NCI-H2196 (cell line): ENCODE data around the gene ERCC6L.
"Not testable (repeated sequence)": the region's sequence is repeated elsewhere in the genome, so short reads cannot be mapped to it uniquely, and the experiment has no call there.

Source experiments
- DNase-seq: peaks from one replicate; lab custom pipeline; 2025; ENCODE audit not compliant: unreplicated experiment; lab: John Stamatoyannopoulos, UW

ERCC6L gene

DNA sequence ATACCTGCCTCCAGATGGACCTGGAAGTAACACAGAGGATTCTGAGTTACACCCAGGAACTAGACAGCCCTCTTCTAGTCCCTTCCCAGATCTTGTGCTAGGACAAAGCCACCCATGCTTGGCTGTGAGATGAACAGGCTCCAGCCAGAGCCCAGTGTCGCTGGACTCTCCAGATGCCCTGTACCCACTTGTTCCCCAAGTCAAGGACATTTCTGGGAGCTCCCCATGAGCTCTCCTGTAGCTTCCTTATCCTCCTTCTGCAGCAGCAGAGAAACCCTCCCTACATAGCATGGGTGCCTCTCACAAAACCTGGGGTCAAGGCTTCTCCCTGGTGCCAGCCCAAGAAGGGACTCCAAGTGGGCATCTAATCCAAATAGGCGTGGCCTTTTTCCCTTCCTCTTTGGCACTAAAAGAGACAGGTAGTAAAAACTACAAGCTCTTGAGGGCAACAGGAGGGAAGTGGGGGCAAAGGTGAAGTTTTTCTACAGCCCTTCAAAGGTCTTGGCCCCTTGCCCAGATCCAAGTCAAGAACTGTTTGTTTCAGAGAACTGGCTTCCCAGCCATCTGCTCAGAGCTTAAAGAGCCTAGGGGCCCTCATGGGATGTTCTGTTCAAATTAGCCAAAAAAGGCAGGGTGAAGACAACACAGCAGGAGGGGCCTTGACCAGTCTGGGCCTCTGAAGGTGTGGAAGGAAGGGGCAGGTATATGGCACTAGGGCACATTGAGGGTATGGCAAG lies 8.5 kb upstream of the ERCC6L start:
- DNase-seq = peak; percentile 69

DNA sequence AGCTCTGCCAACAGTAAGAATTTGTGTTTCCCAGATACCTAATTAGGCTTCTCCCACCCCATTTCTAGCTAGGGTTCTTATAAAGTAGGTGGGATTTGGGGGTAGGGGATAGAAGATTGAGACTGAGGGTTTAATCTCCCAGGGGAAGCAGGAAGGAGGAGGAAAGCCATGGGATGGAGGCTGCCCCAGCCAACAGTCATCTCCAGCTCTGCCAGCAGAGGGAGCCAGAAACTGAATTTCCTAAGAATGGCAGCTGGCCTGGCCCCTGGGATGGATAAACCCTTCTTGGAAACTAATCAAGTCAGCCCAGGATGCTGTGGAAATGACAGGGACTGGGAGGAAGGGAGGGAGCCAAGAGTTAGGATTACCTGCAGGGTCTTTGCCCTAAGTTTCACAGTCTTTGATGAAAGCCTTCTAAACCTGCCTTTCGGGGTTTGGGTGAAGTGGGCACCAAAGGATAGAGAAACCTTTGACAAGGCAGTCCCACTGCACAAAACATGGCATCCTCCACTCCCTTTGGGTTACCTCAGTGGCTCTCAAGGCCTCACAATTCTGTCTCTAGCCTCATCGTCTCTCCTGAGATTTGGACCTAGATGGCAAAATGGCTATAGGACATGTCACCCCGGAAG lies 6.7 kb upstream of the ERCC6L start:
- peak; percentile 48 for DNase-seq

DNA sequence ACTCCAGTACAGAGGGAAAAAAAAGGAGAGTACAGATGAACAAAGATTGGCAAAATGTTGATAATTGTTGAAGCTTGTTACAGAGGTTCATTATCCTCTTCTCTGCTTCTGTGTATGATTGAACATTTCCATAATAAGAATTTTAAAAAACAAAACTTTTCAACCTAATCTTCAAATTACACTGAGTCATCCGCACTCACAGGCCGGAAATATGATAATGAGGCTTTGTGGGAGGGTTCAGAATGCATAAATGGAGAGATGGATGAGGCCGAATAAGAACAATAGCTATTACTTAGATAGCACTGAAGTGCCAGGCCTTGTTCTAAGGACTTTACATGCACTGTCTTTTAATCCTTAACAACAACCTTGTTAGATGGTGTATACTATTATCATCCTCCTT lies 4.6 kb upstream of the ERCC6L start:
- DNase-seq = no peak

DNA sequence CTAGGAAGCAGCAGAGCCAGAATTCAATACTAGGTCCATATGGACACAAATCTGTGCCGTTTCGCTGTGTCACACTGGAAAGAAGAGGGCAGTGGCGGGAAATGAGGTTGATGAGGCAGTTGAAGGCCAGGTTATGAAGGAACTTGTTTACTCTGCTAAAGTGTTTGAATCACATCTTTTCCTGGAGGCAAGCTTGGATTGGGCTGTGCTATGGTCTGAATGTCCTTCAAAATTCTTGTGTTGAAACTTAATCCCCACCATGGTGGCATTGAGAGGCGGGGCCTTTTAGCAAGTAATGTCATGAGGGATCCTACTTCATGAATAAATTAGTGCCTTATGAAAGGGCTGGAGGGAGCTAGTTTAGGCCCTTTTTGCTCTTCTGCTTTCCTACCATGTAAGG lies 2.1 kb upstream of the ERCC6L start:
- no peak for DNase-seq

DNA sequence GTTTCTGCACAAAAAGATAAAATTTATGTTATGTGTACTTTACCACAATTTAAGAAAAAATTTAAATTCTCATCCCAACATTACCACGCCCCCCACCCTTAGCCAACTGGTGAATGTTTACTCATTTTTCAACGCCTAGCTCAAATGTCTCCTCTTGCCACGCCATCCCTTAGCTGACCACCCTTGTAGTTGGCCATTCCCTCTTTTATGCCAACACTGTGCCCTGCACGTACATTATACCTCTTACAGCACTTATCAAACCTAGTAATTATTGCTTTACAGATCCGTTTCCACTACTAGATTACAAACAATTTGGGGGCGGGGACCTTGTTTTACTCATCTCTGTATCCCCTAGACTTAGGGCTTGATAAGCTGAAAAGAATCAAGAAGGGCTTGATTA lies 644 bp downstream of the ERCC6L start:
- DNase-seq = no peak

DNA sequence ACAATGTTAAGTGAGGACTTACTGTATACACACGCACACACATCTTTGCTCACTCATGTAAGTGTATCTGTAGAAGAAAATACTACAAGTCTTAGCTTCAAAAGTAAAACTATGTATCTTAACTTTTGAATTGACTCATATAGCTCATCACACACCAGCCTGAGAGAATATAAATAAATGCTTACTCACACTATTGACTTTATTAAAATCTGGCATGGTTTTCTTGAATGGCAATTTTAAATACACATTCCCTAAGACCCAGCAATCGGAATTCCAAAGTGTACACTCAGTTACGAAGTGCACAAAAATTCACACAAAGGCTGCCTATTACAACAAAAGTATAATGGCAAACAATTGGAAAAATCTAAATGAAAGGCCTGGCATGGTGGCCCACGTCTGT lies 2.0 kb downstream of the ERCC6L start:
- DNase-seq = no peak

DNA sequence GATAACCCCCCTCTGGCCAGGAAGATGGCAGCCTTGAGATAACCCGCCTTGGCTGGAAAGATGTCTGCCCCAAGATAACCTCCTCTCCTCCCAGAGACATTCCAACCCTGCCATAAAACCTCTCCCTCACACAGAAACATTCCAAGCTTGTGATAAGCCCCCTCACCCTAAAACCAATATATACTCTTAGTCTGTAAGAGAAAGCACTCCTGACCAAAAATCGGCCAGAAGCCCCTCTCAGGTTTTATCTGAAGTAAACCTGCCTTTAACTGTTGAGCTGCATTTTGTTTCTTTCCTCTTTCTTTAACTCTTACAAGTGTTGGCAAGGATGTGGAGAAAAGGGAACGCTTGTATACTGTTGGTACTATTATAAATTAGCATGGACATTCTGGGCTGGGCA lies 8.5 kb downstream of the ERCC6L start:
- DNase-seq = no peak

DNA sequence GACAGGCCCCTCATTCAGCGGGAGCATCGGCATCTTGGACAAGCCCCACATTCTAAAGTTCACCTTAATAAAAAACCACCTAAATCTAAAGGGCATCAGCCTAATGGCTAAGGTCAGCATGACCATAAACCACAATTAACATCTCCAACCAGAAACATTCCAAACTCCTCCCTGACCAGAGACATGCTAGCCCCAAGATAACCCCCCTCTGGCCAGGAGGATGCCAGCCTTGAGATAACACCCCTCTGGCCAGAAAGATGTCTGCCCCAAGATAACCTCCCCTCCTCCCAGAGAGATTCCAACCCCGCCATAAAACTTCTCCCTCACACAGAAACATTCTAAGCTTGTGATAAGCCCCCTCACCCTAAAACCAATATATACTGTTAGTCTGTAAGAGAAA lies 18.5 kb downstream of the ERCC6L start:
- not testable (repeated sequence) for DNase-seq

DNA sequence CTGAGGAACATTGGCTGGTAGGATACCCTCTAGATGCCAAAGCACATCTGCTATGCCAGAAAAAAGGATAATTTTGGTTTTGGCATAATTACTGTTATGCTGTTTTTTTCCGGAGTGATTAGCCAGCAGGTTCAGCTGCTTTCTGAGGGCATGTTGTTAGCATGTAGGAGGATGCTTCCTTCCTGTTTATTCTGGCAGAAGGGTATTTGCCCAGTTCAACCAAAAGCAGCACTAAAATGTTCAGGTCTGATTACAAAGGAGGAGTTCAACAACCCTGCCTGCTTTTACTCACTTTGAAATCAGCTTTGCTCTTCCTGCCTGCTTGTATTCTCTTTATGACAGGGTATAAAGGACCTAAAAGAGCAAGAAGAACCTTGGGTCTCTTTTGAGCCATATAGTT lies 21.9 kb downstream of the ERCC6L start:
- no peak for DNase-seq

DNA sequence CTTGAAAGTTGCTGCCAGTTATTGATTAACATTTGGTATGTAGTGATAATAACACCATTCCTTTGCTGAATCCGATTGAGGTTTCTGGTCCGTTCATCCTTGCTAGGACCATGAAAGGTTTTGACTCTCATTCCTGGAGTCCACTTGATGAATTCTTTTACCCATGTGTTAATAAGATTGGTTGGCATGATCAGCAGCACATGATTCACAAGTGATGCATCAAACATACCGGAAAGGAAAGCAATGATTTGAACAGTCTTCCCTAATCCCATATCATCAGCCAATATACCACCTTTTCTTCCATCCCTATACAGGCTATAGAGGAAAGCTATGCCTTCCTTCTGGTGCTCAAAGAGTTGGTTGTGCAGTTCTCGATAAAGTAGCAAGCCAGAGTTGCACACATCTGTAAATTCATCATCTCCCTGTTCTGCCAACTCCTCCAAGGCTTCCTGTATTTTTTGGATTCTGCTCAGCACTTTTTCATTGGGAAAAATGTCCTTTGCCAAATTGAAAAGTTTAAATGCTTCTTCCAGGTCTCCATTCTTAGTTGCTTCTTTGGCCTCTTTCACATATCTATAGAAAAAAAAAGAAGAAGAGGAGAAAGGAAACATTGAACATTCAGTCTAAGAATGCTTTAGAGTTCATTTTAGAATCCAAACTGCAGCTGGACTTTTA lies 30.6 kb downstream of the ERCC6L start:
- DNase-seq = no peak

DNA sequence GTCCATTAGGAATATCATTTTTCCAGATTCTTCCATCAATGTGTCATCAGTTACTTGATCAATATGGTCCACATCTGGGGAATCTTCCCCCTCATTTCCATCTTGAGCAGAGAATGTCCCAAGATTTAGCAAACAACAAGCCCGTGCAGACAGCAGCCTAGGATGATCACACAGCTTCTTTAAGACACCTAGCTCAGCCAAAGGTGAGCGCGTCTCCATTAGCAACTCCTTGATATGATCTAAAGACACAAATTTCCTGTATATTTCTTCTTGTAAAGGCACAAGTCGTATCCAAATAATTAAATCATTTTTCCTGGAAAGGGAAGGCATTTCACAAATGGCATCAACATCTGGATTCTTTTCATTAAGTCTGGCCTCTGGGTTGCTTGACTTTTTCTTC lies 31.5 kb downstream of the ERCC6L start:
- DNase-seq = no peak

DNA sequence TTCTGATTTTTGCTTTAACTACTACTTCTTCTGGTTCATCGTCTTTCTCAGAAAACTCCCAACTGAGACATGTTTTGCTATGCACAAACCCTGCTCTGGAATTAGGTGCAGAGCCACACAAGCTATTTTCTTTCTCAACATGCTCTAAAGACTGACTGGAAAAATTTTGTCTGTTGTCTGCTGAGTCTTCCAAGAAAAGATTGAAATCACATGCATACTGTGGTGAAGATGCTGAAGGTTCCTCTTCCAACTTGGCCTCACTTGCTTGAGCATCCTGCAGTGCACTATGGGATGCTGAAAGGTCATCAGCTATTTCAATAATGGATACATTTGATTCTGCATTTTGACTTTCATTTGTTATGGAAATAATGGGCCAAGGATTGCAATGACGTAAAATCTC lies 33.1 kb downstream of the ERCC6L start:
- no peak for DNase-seq

DNA sequence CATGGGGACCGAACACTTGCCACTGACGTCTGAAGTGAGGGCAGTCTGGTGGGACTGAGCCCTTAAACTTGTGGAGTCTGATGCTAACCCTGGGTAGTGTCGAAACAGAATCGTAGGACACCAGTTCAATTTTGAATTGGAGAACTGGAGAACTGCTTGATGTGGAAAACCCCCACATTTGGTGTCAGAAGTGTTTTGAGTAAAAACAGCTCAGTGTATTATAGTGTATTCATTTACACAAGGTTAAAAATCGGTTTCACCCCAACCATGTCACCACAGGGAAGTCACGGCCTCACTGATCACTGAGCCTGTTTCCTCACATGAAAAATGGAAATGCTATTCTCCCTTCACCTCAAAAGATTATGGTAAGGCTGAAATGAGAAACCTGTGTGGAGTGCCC lies 35.4 kb downstream of the ERCC6L start:
- no peak for DNase-seq

DNA sequence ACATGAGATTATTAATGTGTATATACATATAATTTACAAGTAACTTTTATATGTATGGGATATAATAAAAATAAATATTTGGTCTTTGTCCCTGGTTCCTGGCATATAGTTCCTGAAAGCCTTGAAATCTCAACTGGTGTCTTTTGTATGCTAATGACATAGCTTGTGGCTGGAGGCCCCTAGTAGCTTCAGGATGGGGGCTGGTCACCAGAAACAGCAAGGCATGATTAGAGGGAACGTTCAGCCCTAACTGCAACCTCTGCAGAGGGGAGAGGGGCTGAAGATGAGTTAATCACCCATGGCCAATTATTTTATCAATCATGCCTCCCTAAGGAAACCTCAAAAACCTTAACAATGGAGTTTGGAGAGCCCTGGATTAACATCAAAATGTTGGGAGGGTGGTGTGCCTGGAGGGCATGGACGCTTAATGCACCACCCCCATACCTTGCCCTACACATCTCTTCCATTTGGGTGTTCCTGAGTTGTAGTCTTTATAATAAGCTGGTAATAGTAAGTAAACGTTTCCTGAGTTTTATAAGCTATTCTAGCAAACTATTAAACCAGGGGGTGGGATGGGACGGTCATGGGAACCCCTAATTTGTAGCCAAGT lies 35.9 kb downstream of the ERCC6L start:
- no peak for DNase-seq

DNA sequence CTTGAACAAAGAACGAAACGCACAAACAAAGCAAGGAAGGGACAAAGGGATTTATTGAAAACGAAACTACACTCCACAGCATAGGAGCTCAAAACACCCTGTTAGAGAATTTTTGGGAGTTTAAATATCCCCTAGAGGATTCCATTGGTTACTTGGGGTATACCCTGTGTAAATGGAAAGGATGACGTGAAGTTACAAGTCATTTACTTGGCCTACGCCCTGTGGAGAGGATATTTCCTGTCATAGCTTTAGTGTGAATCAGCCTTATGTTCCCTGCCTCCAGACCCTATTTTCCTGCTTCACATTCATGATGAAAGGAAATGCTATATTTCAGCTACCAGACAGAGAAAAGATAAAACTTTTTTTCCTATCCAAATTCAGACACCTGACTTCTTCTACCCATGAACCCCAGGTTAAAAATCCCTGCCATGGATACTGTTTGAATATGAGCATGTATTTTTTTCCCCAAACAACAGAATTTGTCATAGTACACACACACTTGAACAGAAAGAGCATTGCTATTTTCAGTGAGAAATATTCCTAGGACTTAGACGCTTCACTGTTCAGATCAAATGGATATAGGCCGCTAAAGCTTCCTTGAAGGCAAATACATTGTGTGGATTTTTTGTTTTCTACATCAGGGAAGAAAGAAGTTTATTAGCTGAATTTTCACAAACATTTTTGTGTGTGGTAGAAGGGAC lies 36.8 kb downstream of the ERCC6L start:
- DNase-seq = no peak

DNA sequence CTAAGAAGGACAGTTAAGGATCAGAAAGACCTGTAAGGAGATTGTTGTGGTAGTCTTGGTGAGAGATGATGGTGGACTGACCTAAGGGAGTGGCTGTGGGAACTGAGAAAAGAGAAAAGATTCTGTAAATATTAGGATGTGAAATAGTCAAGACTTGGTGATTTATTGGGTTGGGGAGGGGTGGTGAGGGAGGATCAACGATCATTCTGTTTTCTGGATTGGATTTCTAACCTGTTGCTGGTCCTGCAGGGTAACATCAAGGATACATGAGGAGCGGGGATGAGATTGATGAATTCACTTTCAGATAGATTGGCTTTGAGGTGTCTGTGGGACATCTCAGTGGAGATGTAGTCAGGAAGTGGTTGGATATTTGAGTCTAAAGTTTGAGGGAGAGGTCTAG lies 55.9 kb downstream of the ERCC6L start:
- no peak for DNase-seq

DNA sequence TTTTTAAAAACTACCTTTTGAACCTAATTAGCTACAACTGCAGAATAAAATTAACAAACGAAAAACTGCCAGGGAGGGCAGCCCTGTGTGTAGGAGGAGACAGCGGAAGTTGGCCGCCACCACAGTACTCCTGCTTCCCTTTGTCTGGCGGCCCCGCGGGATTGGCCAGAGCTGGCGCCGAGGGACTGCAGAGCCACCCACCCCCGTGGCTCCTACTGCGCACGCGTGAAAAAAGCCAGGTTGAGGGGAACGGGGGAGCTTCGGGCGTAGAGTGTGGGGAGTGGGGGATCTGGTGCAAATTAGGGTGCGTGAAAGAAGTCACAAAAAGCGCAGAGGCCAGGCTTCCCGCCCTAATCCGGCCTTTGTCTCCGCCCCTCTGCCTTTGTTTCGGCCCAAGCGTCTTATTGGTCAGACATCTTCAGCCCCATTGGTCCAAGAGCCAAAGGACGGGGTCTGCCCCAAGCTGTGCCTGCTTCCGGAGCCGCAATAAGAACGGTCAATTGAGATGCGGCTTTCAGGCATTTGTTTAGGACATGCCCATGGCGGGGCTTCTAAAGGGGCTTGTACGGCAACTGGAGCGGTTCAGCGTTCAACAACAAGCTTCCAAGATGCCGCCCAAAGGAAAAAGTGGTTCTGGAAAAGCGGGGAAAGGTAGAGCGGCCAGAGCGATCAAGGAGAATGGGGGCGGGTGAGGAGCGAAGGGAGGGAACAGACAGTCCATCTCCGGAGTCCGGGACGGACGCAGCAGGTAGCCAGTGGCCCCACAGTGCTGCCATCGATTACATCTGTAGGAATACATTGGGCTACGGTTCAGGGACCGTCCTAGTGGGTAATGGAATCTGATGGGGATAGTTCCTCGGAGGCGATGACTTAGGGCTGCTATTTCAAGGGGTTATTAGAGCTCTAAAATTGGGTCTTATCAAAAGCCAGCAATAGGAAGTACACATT lies 57.4 kb downstream of the ERCC6L start, which contains the start of gene PIN4:
PIN4 (plus strand) TSS at position 580 of the 948 bp plus-strand sequence; CDS start at position 609, 29 bp downstream.
- DNase-seq = peak; percentile 89

DNA sequence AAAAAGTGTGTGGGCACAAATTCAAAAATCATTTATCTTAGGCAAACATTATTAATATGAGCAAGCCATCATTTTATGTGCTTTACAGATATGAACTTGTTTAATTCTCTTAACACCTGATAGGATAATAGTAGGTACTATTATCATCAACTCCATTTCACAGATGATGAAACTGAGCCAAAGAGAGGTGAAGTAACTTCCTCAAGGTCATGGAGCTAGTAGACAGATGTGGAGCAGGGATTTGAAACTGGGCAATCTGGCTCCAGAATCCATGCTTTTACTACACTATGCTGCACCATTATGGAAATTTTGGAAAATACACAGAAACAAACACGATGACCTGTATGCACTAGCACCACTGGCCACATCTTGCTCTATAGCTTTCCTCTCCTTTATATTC lies 58.3 kb downstream of the ERCC6L start:
- no peak for DNase-seq

DNA sequence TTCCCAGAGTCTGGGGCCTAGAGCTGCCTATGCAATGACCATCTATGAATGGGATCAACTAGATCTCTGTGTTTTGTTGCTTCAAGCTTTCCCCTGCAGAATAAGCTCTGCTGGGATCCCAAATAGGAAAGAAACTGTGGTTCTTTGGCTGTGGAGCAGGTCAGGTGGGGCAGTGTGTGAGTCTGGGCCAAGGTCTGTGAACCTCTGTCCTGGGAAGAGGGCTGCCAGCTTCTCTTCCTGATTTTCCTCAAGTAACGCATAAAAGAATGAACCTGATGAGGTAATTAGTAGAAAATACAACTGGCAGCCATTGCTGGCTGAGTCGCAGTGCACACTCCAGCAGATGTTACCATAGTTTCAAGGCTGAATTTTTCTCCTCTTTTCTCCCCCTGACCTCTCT lies 61.8 kb downstream of the ERCC6L start:
- no peak for DNase-seq

DNA sequence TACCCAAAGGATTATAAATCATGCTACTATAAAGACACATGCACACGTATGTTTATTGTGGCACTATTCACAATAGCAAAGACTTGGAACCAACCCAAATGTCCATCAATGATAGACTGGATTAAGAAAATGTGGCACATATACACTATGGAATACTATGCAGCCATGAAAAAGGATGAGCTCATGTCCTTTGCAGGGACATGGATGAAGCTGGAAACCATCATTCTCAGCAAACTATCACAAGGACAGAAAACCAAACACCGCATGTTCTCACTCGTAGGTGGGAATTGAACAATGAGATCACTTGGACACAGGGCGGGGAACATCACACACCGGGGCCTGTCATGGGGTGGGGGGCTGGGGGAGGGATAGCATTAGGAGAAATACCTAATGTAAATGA lies 62.5 kb downstream of the ERCC6L start:
- DNase-seq = not testable (repeated sequence)
